Stimulated activated CD4-positive, alpha-beta T cell treated with anti-CD3 and anti-CD28 coated beads, Interleukin-12 subunit alpha, Interleukin-12 subunit beta, amount 100 ng/mL, for 24 hours (primary cell): ENCODE results near the gene ATP4B.

Experiments
- DNase-seq, 2 experiments: peaks; one replicate each; pipeline ENCODE4 v3.0.0-alpha.2; 2020; ENCODE audit warnings: low read depth in 2 of 2

Gene ATP4B

GRCh38 chr13:113607889-113608635, 49.9 kb downstream of the ATP4B start:
- no peak for DNase-seq

GRCh38 chr13:113607056-113607888, 50.7 kb downstream of the ATP4B start:
- DNase-seq = no peak

GRCh38 chr13:113605866-113606438, 52.0 kb downstream of the ATP4B start:
- DNase-seq = no peak

- no peak for DNase-seq
These were observed 52.5 kb downstream of the ATP4B start for GRCh38 chr13:113605461-113605860.

- DNase-seq = no peak
These were observed 53.8 kb downstream of the ATP4B start for GRCh38 chr13:113604186-113604585.

GRCh38 chr13:113603116-113603710, 54.8 kb downstream of the ATP4B start:
- DNase-seq = no peak

GRCh38 chr13:113602291-113602988, 55.6 kb downstream of the ATP4B start:
- DNase-seq = no peak

GRCh38 chr13:113601166-113602070, 56.6 kb downstream of the ATP4B start:
- DNase-seq = no peak

- no peak for DNase-seq
These were observed 58.6 kb downstream of the ATP4B start for GRCh38 chr13:113599391-113599790.
